ENCODE data around the gene HMGCS2.

DNA sequence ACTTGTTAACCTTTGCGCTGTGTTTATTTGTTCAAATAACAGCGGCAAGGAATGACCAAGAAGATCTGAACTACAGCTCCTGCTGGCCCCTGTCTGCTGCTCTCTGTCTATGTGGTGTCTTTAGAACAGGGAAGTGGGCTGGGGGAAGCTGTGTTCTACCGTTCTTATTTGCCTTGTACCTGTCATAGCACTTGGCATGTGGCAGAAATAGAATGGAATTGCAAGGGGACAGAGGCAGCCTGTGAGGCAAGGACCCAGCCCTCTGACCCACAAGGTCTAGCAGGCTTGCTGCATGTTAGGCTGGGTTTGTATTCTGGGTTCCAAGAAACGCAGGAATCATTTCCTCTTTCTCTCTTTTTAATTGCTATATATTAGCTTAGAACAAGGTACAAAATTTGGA, 20.7 kb downstream of the HMGCS2 start:
- no peak for TF ChIP-seq POLR2A (IDR thresholded peaks at IDR 0.05; ENCODE audit: low read length)
- TF ChIP-seq, protein P1, sequence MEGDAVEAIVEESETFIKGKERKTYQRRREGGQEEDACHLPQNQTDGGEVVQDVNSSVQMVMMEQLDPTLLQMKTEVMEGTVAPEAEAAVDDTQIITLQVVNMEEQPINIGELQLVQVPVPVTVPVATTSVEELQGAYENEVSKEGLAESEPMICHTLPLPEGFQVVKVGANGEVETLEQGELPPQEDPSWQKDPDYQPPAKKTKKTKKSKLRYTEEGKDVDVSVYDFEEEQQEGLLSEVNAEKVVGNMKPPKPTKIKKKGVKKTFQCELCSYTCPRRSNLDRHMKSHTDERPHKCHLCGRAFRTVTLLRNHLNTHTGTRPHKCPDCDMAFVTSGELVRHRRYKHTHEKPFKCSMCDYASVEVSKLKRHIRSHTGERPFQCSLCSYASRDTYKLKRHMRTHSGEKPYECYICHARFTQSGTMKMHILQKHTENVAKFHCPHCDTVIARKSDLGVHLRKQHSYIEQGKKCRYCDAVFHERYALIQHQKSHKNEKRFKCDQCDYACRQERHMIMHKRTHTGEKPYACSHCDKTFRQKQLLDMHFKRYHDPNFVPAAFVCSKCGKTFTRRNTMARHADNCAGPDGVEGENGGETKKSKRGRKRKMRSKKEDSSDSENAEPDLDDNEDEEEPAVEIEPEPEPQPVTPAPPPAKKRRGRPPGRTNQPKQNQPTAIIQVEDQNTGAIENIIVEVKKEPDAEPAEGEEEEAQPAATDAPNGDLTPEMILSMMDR (IDR thresholded peaks at IDR 0.05): no peak

All from A549 (cell line).